GM12874 (cell line): Measurements from ENCODE around the gene MMAB.

Experiments used
- CTCF ChIP-seq: IDR thresholded peaks from 2 replicates; pipeline ENCODE4 v1.5.1; 2011; ENCODE audit warnings: low read depth, mild to moderate bottlenecking, control low read depth, low read length, moderate library complexity; ENCODE audit not compliant: insufficient read depth

MMAB gene

GRCh38 chr12:109608270-109608669, 35.0 kb upstream of the MMAB start:
- no peak for TF ChIP-seq CTCF

GRCh38 chr12:109607618-109608017, 34.3 kb upstream of the MMAB start:
- TF ChIP-seq CTCF, result no peak

GRCh38 chr12:109606320-109607028, 33.2 kb upstream of the MMAB start:
- no peak for TF ChIP-seq CTCF

- TF ChIP-seq CTCF, result no peak
Observed at GRCh38 chr12:109605599-109606228, 32.4 kb upstream of the MMAB start.

GRCh38 chr12:109605016-109605415, 31.7 kb upstream of the MMAB start:
- no peak for TF ChIP-seq CTCF

- TF ChIP-seq CTCF, result no peak
Observed at GRCh38 chr12:109604132-109604585, 30.9 kb upstream of the MMAB start.

GRCh38 chr12:109601557-109601956, 28.3 kb upstream of the MMAB start:
- TF ChIP-seq CTCF, result no peak
